ENCODE data around the gene RBX1.

DNA sequence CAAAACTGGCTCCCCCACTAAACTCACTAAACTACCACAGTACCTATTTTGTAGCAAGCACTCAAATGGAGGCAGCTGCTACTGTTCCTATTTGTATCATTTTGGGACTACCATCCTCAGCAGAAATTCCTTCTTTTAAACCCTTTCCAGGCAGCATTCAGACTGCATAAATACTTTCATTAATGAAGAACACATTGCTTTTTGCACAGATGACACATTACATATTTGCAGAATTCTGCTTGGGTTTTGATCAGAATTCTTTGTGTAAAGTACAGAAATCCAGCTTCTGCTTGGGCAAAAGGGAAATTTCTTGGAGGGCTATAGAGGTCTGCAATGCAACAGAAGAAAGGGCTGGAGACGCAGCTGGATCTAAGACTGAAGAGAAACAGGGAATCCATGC lies 24.2 kb downstream of the RBX1 start:
- TF ChIP-seq, protein P1, sequence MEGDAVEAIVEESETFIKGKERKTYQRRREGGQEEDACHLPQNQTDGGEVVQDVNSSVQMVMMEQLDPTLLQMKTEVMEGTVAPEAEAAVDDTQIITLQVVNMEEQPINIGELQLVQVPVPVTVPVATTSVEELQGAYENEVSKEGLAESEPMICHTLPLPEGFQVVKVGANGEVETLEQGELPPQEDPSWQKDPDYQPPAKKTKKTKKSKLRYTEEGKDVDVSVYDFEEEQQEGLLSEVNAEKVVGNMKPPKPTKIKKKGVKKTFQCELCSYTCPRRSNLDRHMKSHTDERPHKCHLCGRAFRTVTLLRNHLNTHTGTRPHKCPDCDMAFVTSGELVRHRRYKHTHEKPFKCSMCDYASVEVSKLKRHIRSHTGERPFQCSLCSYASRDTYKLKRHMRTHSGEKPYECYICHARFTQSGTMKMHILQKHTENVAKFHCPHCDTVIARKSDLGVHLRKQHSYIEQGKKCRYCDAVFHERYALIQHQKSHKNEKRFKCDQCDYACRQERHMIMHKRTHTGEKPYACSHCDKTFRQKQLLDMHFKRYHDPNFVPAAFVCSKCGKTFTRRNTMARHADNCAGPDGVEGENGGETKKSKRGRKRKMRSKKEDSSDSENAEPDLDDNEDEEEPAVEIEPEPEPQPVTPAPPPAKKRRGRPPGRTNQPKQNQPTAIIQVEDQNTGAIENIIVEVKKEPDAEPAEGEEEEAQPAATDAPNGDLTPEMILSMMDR (IDR thresholded peaks at IDR 0.05; ENCODE audit: low read depth, low read length), result no peak
- no peak for TF ChIP-seq EZH2phosphoT487 (IDR thresholded peaks at IDR 0.05; ENCODE audit: low read depth)

Measured in OCI-LY3 (cell line).